NK-92 (cell line): ENCODE measurements around the gene AKNA.
"Not testable (repeated sequence)": the region's sequence is repeated elsewhere in the genome, so short reads cannot be mapped to it uniquely, and the experiment has no call there.

ENCODE experiments used
- DNase-seq: peaks from one replicate; lab custom pipeline; 2025; ENCODE audit not compliant: unreplicated experiment; lab: John Stamatoyannopoulos, UW

The AKNA gene

DNA sequence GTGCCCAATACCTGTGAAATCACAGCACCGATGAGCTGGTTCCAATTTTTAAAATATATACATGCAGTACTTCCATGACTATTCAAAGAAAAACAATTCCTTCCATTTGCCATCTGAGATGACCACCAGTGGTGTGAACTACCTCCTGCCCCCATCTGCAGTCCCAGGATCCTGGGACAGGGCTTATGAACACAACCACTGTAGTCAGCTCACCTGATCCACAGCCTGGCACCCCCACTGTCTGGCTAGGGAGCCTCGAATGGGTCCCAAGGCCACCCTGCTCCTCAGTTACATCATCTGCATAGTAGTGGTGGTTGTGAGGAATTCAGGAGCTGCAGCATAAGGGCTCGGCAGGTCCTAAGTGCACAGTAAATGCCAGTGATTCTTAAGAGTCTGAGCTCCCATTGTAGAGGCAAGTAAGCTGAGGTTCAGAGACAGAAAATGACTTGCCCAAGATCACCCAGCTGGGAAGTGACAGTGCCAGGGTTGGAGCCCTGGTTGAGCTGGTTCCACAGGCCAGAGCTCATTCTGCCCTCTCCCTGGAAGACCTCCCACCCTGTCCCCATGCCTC is 62.0 kb downstream of the AKNA start:
- DNase-seq = not testable (repeated sequence)

DNA sequence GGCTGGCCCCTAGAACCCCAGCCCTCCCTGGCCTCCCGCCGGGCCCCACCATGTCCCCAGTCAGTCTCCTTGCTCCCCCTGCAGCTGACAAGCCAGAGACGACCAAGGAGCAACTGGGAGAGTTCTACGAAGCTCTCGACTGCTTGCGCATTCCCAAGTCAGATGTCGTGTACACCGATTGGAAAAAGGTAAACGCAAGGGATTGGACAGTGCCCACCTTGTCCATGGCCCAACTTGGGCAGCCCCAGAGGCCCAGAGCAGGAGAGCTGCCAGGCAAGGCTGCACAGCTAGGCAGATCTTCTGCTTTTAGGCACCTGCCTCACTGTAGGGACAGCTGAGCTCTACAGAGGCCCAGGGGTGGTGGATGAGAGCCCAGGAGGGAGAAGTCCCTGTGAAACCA is 62.8 kb downstream of the AKNA start:
- not testable (repeated sequence) for DNase-seq

DNA sequence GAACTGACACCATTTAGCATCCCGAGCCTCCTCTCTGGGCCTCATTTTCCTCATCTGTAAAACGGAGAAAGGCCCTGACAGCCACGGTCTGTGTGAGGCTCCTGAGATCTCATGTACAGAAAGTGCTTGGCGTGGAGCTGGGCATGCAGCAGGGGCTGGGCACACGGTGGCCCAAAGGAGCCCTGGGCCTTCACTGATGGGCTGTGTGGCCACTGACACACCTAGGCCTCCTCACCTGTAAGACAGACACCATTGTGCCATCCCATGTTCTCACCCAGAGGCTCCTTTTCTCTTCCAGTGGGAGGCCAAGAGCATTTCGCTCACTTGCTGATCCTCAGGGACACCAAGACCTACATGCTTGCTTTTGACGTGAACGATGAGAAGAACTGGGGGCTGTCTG is 63.3 kb downstream of the AKNA start:
- no peak for DNase-seq

DNA sequence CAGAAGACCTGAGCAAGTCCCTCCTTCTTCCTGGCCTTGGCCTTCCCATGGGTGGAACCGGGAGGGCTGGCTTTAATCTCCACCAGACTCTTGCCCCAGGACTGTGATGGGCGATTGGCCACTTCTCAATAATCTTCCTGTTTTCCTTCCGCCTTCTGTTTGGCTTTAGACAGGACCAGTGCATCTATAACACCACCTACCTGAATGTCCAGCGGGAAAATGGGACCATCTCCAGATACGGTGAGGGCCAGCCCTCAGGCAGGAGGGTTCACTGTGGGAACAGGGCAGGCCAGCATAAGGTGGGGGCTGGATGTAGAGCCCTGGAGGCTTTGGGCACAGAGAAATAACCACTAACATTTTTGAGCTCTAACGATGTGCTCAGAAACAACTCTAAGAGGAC is 63.9 kb downstream of the AKNA start:
- not testable (repeated sequence) for DNase-seq

DNA sequence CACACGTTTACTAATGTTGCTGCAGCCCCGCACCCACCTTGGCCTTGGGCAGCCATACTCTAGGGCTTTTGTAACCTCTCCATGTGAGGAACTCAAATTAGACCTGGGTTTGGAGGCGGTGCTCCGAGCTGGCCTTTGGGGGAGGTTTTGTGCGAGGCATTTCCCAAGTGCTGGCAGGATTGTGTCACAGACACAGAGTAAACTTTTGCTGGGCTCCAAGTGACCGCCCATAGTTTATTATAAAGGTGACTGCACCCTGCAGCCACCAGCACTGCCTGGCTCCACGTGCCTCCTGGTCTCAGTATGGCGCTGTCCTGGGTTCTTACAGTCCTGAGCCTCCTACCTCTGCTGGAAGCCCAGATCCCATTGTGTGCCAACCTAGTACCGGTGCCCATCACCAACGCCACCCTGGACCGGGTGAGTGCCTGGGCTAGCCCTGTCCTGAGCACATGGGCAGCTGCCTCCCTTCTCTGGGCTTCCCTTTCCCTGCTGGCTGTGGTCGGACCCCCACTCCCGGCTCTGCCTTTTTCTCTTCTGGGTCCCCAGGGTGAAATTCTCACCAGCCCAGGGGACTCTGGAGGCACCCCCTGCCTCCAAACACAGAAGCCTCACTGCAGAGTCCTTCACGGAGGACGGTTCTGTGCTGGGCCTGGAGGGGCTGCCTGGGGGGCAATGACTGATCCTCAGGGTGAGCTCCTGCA is 64.8 kb downstream of the AKNA start, which contains the start of gene ORM1:
Gene ORM1 (plus strand): TSS at position 268 of the 701 bp plus-strand sequence. CDS start 36 bp downstream, at position 304.
- DNase-seq = not testable (repeated sequence)

DNA sequence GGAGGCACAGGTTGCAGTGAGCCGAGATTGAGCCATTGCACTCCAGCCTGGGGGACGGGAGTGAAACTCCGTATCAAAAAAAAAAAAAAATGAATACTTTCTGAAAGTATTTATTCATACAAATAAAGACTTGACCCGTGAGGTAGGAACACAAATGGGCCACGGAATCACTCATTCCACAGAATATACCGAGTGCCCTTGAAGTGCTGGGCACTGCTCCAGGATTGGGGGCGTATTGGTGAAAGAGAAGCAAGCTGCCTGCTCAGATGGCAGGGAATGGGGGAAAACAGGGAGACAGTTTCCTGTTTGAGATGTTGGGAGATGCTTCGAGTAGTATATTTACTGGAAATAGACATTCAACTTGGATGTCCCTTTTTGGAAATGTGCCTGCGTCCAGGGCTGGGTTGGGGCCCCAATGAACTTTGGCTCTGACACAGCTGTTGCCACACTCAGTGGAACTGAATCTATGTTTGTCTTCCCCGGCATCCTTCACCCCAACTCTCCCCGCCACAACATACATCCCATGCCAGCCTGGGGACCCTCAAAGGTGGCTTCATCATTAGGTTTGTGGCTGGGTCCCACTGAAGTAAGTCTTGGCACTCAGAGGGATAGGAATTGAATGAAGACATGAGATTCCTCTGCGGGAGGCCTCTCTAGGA is 65.5 kb downstream of the AKNA start:
- DNase-seq = not testable (repeated sequence)

DNA sequence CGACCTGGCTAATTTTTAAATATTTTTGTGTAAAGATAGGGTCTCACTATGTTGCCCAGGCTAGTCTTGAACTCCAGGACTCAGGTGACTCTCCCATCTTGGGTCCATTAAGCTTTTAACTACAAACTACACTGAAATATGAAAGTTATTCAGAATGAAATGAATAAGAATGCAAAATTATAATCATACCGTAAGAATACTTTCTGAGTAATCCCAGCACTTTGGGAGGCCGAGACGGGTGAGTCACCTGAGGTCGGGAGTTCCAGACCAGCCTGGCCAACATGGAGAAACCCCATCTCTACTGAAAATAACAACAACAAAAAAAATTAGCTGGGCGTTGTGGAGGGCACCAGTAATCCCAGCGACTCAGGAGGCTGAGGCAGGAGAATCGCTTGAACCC is 66.0 kb downstream of the AKNA start:
- DNase-seq = no peak

DNA sequence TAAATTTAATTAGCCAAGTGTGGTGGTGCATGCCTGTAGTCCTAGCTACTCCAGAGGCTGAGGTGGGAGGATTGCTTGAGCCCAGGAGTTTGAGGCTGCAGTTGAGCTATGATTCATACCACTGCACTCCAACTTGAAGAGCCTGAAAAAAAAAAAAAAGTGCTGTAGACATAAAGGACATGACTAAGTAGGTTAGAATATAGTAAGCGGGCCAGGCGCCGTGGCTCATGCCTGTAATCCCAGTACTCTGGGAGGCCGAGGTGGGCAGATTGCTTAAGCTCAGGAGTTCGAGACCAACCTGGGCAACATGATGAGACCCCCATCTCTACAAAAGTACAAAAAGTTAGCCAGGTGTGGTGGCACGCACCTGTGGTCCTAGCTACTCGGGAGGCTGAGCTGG is 67.1 kb downstream of the AKNA start:
- DNase-seq = not testable (repeated sequence)

DNA sequence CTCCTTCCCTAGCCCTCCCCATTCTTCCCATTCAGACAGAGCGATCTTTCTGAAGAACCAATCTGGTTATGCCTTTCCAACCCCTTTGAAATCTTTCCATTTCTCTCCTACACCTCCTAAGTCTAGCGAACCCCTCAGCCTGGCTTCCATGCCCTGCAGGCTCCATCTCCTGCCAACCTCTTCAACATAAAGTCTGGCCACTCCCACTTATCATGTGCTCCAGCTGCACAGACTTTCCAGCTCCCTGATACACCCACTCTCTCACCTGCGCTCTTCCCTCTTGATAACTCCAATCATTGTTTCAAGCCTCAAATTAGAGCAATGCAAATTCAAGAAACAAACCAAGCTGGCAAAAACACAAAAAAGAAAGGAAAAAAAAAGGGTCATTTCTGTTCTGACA is 68.6 kb downstream of the AKNA start:
- DNase-seq = no peak

DNA sequence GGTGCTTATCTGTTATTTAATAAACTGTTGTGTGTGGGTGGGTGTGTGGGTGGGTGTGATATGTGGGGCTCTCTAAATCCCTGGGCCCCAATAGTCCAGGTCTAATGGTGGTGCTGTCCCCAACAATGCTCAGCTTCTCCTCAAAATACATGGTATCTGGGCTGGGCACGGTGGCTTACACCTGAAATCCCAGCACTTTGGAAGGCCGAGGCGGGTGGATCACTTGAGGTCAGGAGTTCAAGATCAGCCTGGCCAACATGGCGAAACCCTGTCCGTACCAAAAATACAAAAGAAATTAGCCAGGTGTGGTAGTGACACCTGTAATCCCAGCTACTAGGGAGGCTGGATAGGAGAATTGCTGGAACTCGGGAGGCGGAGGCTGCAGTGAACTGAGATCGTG is 69.4 kb downstream of the AKNA start:
- no peak for DNase-seq

DNA sequence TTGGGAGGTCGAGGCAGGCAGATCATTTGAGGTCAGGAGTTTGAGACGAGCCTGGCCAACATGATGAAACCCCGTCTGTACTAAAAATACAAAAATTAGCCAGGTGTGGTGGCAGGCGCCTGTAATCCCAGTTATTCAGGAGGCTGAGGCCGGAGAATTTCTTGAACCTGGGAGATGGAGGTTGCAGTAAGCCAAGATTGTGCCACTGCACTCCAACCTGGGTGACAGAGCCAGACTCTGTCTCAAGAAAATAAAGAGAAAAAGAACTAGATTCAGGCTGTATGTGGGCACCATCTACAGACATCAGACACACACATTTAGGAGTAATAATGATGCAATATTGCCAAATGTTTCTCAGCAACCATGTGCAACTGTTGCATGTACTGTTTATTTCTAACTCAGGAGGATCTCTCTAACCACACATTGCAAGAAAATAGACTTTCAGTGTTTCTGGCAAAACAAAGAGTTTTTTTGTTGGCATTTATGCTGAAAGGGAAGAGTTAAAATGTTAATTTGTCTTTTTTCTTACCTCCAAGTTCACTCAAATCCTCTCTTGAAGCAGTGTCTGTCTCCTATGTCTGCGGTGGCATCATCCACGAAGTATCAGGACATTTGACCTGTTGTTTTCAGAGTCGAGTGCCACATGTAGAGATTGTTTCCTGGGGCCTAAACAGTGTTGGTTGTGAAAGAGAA is 70.0 kb downstream of the AKNA start:
- DNase-seq = no peak

DNA sequence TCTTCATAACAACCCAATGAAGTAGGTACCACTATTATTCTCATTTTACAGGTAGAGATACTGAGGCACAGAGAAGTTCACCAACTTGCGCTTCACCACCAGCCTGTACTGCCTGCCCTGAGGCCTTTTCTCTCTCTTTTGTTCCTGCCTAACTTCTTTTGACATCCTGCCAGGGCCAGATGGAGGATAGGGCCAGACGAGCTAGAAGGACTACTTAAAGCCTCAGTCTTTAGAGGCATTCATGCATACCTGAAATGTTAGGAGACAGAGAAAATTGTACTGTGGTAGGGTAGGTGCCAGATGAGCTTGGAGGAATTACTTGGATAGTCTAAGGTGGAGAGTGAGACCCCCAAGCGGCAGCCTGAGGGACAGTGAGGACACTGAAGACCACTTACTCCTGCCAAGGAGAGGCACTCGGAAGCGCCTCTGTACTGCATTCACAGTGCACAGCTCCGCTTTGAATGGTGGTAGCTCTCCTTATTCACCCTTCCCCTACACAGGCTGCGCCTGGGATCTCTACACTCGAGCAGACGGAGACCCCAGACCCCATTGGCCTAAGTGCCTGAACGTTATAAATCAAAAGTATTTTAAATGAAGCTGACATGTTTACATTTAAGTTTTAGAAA is 71.1 kb downstream of the AKNA start:
- no peak for DNase-seq

DNA sequence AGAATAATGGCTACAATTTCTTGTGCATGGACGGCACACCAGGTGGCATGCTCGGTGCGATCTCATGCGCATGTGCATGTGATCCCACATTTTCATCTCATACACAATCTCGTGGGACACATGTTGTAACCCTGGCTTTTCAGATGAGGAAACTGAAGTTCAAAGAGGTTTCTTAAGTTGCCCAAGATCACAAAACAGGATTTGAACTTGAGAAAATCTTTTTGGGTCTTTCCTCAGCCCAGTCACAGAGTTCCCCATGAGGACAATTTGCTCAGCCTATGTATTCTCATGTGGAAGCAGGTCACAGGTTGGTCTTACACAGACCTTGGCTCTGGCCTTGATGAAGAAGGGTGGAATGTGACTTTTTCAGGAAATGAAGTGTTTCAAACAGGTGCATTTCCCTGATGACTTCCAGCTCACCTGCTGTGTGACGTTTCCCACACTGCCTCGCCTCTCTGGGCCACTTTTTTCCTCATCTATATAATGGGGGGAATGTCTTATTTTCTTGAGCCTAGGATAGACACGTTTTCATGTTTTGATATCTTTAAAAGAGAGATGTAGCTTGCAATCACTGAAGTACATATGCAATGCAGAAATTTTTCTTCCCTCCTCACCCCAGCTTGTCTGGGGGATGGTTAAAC is 71.9 kb downstream of the AKNA start:
- DNase-seq = no peak

DNA sequence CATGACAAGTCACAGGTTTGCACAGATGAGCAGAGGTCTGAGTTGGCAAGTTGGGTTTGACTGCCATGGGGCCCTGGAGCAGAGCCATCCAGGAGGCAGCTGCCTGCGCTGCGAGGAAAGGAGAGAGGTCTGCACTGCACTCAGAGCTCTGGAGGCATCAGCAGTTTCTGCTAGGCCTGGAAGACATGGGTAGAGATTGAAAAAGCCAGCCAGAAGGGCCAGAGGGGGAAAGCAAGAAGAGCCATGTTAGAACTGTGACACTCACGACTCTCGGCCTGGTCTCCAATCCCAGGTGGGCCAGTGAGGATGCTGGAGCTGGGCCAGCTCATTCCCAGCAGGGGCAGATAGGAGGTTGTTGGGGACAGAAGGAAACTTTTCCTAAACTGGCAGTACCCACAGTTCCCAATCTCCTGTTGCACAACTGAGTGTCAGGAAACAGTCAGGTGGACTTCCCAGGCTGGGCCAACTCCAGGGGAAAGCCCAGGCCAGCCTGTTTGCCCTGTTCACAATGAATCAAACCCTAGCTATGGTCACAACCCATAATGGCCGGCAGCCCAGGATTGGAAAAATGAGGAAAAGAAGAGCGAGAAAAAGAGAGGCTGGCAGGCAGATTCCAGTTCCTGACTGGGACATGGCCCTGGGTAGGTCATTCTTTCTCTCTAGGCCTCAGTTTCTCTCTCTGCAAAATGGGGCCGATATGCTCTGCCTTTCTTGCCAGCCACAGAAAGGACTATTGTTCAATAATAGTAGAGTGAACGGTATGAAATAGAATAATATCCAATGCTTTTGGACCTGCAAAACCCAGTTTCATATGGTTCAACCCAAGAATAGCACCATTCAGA is 72.7 kb downstream of the AKNA start:
- DNase-seq = no peak

DNA sequence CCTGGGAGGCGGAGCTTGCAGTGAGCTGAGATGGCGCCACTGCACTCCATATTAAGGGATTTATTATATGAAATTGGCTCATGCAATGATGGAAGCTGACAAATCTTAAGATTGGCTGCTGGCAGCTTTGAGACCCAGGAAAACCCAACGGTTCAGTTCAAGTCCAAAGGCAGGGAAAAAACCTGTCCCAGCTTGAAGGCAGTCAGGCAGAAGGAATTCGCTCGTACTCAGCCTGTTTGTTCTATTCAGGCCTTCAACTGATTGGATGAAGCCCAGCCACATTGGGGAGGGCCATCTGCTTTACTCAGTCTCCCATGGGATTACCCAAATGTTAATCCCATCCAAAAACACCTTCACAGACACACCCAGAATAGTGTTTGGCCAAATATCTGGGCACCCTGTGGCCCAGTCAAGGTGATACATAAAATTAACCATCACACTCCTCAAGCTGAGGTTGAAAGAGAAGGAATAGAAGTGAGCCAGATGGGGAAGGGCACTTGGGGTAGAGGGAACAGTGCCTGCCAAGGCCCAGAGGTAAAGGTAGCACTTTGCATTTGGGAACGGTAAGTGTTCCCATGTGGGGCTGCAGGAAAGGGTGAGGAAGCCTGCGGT is 73.4 kb downstream of the AKNA start:
- no peak for DNase-seq

DNA sequence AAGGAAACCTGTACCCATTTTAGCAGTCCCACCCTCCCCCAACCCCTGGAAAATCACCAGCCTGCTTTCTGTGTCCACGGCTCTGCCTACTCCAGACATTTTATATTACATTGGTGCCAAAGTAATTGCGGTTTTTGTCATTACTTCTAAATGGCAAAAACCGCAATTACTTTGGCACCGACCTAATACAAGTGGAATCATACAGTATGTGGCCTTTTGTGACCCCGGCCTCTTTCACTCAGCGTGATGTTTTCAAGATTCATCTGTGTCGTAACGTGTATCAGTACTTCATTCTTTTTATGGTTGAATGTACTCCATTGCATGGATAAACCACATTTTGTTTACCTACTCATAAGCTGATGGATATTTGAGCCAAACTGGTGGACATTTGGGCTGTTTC is 74.6 kb downstream of the AKNA start:
- DNase-seq = no peak

DNA sequence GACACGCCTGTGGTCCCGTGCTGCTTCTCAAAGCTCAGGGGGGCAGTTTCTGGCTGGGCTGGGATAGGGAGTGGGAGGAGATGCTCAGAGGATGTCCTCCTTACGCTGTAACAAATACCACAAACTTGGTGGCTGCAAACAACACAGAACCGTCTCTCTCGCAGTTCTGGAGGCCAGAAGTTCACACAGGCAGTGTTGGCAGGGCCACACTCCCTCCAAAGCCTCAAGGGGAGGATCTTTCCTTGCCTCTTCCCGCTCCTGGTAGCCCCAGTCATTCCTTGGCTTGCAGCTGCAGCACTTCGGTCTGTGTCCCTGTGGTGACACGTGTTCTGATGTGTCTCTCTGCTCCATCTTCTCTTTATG is 75.3 kb downstream of the AKNA start:
- no peak for DNase-seq

DNA sequence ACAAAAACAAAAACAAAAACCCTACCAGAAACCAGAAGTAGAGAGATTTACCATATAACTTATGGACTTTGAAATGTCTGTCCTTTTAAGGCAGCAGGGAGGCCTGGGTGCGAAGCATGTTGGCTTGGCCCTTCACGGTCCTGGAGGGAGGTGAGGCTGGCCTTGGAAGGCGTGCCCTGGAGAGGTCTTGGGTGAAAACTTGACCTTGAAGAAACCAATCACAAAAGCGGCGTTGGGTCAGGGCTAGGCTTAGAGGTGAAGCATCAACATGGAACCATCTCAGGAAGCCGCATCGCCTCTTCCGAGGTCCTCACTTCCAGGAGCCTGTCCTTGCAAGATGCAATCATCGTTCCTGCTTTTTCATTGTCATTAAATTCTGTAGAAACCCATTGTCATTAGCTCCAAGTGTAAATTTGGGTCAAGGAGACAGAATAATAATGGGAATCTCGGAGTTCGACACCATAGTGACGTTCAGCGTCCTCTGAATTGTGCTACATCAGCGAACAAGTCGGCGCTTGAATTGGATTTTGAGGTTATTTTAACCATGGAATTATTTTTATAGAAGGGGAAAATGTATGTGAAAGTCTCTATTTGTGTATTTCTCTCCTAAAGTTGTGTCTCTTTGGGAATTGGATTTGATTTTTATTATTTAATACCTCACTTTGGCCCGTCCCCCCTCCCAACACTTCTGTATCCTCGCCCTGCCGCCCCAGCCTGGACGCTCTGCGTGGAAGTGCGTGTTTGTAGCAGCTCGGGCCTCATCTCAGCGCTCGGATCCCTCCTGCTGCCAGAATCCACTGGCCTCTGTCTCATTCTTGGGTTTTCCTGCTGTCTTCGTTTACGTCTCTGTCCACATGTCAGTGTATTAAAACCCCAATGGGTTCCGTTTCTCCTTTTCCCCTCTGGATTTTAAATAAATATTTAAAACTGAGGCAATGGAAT is 75.9 kb downstream of the AKNA start:
- no peak for DNase-seq
